Lower leg skin (tissue), 3 donors: Measurements from ENCODE around the gene DGKI.

ENCODE experiments used
- CTCF ChIP-seq, 3 donors: fragments of 450-650 bp; IDR thresholded peaks; one replicate each; pipeline ENCODE4 v1.5.1; 2016; ENCODE audit warnings: antibody characterized with exemption in 3 of 3, mild to moderate bottlenecking in 3 of 3, moderate library complexity in 2 of 3
- POLR2A ChIP-seq, 2 donors: fragments of 450-650 bp; IDR thresholded peaks; one replicate each; pipeline ENCODE4 v1.6.1; 2016 to 2017; ENCODE audit warnings: antibody characterized with exemption in 2 of 2, mild to moderate bottlenecking in 1 of 2, moderate library complexity in 1 of 2

DNA sequence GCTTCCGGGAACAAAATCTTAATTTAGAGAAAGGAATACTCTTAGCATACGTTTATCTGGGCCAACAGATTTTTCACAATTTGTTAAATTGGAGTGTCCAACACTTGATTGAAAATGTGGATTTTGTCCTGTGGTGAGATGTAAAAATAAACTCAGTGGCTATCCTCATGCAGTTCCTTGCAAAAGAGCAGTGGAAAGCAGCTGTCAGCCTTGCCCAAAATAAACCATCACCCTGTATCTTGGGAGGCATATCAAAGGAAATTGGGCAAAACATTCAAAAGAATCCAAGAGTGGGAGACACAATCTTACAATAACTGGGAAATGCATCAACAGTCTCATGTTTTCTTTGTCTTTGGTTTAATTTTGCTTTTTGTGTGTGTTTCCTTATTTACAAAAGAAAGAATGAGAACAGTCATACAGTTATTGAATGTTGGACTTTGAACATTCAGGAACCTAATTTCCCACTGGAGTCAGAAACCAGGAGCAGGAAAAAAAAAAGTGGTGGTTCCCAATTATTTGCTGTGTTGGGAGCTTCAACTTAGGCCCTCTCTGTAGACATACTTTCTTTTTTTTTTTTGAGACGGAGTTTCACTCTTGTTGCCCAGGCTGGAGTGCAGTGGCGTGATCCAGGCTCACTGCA, 44.4 kb upstream of the DGKI start:
- no peak for TF ChIP-seq CTCF (IDR thresholded peaks at IDR 0.05)
- no peak for TF ChIP-seq POLR2A (IDR thresholded peaks at IDR 0.05)
